G401.6 (cell line): ENCODE measurements around the gene AUTS2.

Experiments used
- FAIRE-seq: peaks from 2 replicates; lab custom pipeline; 2012; peaks lifted over from hg19 to GRCh38; lab: Jason Lieb, UNC

Gene AUTS2

DNA sequence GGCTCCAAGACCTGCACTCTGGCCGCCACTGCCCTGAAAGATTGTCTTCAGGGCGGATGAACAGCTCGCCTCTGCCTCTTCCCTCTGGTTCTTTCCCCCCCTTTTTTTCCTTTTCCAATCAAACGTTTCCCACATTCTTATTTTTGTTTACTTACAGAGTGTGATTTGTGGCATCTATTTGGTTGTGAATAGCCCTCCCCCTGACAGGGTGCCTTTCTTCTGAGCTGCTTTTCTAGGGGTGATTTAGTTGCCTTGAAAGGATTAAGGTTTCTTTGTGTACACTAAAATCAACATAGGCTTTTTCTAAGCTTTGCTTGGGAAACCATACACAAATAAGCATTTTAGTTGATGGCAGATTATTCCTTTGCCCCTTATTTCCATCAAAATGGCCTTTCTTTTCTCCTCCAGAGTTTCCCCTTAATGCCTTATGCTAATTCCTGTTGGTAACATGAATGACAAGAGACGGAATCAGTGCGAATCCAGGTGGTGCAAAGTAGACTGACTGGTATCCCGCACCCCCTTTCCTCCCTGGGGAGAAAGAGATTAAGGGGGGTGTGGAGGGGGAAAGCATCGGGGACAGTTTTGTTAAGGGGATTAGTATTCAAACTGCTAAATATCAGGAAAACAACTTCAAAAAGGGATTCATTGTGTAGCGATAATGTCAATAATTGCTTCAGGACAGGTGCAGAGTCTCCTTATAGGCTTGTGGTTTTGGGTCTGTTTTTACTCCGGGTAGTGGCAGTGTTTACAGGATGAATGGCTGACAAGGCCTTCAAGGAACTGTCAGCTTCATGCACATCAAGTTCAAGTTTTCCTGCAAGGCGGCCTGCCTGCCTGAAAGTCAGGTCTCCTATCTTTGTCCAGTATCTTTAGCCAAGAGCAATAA lies 1102.0 kb downstream of the AUTS2 start:
- FAIRE-seq: no peak

DNA sequence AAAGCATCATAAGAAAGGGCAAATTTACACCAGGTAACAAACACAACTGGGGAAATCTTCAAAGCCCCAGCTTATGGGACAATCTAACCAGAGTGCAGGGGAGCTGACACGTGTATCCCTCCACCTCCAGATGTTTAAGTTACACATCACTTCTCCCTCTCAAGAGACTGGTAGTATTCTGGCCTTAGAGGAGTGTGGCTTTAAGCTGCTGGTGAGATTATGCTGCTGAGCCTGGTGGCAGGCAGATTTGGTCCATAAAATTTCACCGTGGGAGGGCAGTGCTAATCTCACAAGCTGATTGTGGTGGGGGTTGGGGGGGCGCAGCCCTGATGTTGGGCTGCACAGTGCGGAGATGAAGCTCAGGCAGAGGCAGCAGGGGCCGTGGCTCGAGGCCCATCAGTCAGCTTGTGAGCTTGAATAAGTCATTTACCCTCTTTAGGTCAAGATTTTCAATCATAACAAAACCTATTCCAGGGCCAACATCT lies 1102.7 kb downstream of the AUTS2 start:
- FAIRE-seq: no peak

DNA sequence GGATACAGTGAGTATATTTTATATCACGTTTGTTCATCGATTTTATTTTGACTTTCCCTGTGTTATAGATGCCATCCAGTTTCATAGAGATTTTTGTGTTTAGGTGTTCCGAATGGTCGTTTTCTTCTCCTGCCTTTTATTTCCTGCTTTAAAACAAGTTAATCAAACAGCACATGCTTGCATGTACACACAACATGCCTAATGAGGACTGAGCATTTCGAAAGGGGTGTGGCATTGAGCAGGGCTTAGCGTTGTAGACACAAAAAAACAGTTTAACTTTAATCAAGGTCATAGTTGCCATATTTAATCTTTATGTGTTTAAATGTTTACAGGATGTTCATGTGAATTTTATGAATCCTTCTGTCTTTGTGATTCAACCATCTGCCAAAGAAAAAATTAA lies 1103.2 kb downstream of the AUTS2 start:
- FAIRE-seq: no peak

- no peak for FAIRE-seq
These were observed 1103.7 kb downstream of the AUTS2 start for GRCh38 chr7:70701991-70702390.

DNA sequence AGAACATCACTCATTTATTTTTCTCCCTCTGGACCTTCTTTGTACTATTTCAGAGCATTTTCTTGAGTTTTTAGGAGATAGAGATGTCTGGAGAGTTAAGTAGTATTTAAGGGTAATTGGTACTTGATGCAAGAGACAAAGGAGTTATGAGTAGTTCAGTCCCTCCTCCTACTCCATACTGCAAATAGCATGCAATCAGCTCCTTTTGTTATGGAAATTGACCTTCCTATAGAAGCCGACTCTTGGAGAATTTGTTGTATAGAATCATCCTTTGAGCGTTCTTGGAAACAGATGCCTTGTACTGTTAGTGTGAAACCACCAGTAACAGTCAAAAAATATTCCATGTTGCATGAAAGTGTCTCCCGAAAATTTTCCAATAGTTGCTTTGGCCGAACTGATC lies 1105.5 kb downstream of the AUTS2 start:
- no peak for FAIRE-seq

GRCh38 chr7:70704831-70705346 lies 1106.6 kb downstream of the AUTS2 start:
- no peak for FAIRE-seq

- no peak for FAIRE-seq
These were observed 1107.9 kb downstream of the AUTS2 start for GRCh38 chr7:70706204-70706603.

GRCh38 chr7:70706698-70707097 lies 1108.4 kb downstream of the AUTS2 start:
- no peak for FAIRE-seq

GRCh38 chr7:70707823-70708243 lies 1109.6 kb downstream of the AUTS2 start:
- no peak for FAIRE-seq

GRCh38 chr7:70710011-70710480 lies 1111.8 kb downstream of the AUTS2 start:
- no peak for FAIRE-seq

- no peak for FAIRE-seq
These were observed 1112.4 kb downstream of the AUTS2 start for GRCh38 chr7:70710651-70711050.

GRCh38 chr7:70711452-70711851 lies 1113.2 kb downstream of the AUTS2 start:
- no peak for FAIRE-seq

- no peak for FAIRE-seq
These were observed 1114.7 kb downstream of the AUTS2 start for GRCh38 chr7:70712942-70713341.

DNA sequence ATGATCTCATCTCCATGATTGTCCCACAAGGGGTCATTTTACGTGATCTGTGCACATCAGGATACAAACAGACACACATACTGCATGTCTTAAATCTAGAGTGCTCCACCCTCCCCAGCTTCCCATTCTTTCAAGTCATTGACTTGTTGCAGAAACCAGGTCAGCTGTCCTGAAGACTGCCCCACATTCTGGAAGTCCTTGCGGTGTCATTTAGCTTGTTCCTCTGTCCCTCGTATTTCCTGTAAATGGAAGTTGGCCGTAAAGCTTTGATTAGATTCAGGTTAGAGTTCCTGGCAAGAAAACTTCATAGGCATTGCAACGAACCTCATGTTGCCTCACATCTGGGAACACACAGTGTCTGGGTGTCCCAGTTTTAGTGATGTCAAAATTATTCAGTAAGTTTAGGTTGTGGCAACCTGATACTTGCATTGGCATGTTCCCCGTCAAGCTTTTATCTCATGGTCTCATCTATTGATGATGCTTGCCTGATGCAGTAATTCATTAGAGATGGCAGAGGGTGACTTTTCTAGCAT lies 1116.3 kb downstream of the AUTS2 start:
- FAIRE-seq: no peak

- FAIRE-seq: no peak
These were observed 1119.5 kb downstream of the AUTS2 start for GRCh38 chr7:70717553-70718329.

- FAIRE-seq: no peak
These were observed 1120.8 kb downstream of the AUTS2 start for GRCh38 chr7:70719125-70719524.

DNA sequence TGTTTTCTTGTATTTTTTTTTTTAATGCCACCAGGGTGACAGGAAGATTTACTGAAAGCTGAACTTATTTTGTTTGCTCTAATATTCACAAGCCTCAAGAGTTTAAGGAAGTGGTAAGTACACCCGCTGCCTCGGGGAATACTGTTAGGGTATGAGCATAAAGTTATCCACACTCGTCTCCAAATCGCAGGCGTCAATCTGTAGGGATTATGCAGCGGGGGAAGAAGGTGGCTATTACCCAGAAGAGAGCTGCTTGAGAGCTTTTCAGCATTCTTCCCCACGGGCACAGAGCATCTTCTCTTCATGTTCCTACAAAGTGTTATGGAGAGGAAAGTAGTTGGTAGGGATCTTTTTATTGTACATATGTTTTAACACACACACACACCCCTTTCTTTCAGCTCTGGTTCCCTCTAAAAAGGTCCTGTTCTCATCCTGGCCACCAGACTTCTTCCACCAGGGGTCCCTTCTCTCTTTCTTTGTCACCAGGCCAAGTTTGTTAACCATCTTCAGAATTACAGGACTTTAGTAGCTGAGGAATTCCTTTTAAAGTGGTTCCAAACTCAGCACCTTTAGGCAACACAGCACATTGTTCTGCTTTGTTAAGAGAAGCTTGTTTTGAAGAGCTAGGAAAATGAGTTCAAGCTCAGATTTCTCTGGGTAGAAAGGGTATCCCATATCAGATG lies 1122.1 kb downstream of the AUTS2 start:
- no peak for FAIRE-seq

- no peak for FAIRE-seq
These were observed 1123.2 kb downstream of the AUTS2 start for GRCh38 chr7:70721500-70721899.

DNA sequence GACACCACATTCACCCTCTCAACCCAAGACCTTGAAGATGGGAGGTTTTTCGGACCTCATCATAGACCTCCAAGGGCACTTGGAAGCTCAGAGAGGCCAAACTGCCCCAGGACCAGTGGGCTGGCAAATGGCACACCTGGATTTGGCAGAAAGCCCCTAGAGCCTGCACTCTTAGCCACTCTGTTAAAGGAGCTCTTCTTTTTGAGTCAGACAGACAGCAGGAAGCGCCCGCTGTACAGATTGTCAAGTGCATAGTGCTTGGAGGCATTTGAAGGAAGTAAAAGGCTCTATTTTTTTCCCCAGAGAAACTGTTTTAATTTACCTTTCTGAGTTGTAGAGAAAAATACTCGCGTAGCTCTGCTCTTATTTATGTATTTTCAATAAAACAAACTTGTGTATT lies 1125.1 kb downstream of the AUTS2 start:
- FAIRE-seq: no peak

- FAIRE-seq: no peak
These were observed 1127.2 kb downstream of the AUTS2 start for GRCh38 chr7:70725448-70725847.

DNA sequence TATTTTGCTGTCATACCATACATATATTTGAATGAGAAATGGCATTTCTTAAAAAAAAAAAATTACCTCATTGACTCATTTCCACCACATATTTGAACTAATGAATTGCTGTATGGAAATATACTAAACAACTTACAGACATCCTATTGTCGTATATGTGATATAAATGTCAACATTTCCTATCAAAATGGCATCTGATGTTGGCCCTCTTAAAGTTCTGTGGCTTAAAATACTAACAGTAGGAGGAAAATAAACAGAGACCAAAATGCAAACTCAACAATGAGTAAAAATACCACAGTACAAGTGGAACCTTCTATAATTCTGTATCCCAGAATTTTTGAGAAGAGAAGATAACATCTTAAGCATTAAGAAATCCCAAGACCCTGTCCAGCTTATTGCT lies 1128.0 kb downstream of the AUTS2 start:
- FAIRE-seq: no peak

GRCh38 chr7:70726951-70727378 lies 1128.7 kb downstream of the AUTS2 start:
- no peak for FAIRE-seq
